ENCODE data around the gene DSC2.

GRCh38 chr18:31112804-31113203, 10.6 kb upstream of the DSC2 start:
- TF ChIP-seq CTCF (IDR thresholded peaks at IDR 0.05; ENCODE audit: borderline replicate concordance, extremely low read depth, low read length, poor library complexity, severe bottlenecking) (no peak), EZH2 (IDR thresholded peaks at IDR 0.05; ENCODE audit: borderline replicate concordance, low read depth, low read length, severe bottlenecking) (no peak)
